Activated naive CD8-positive, alpha-beta T cell treated with anti-CD3 and anti-CD28 coated beads, Interleukin-2, amount 50 U/mL, for 24 hours (primary cell): ENCODE results near the gene LTB.

ENCODE experiments used
- ATAC-seq: fragments of 150-1000 bp; cut with Tn5 transposase; one replicate; pipeline ENCODE4 v1.10.0; 2021
- DNase-seq: peaks from one replicate; pipeline ENCODE4 v3.0.0; 2021
- H3K27ac Mint-ChIP-seq: one replicate; pipeline ENCODE4 v1.8.0; 2021; ENCODE audit warnings: mild to moderate bottlenecking, mixed read lengths
- H3K27me3 Mint-ChIP-seq: one replicate; pipeline ENCODE4 v1.8.0; 2021; ENCODE audit warnings: mixed read lengths
- H3K36me3 Mint-ChIP-seq: one replicate; pipeline ENCODE4 v1.8.0; 2021; ENCODE audit warnings: low read depth, mixed read lengths
- H3K4me1 Mint-ChIP-seq: one replicate; pipeline ENCODE4 v1.8.0; 2021; ENCODE audit warnings: mixed read lengths
- H3K4me3 Mint-ChIP-seq: one replicate; pipeline ENCODE4 v1.8.0; 2021; ENCODE audit warnings: mild to moderate bottlenecking, moderate library complexity, mixed read lengths
- H3K9me3 Mint-ChIP-seq: one replicate; pipeline ENCODE4 v1.8.0; 2021; ENCODE audit warnings: mixed read lengths

LTB gene

GRCh38 chr6:31586599-31587281, 4.5 kb upstream of the LTB start:
- H3K27me3 Mint-ChIP-seq, result no peaks in the 10 kb centered on the region
- H3K4me3 Mint-ChIP-seq, result peak overlapping the region; percentile 77
- H3K4me1 Mint-ChIP-seq, result peaks cover 71% of the 10 kb centered on the region
- H3K9me3 Mint-ChIP-seq, result no peaks in the 10 kb centered on the region
- DNase-seq, result no peak
- ATAC-seq, result peak; percentile 30
- H3K27ac Mint-ChIP-seq, result peak overlapping the region; percentile 79
- peaks cover 4% of the 10 kb centered on the region for H3K36me3 Mint-ChIP-seq

GRCh38 chr6:31586008-31586407, 3.8 kb upstream of the LTB start, which contains the start of gene LST1:
Gene LST1 (plus strand): TSS chr6:31586277. CDS start chr6:31587300, 1,023 bp downstream.
- Mint-ChIP-seq H3K27me3 (no peaks in the 10 kb centered on the region), H3K27ac (peak within 1 kb of the TSS; percentile 79), H3K4me3 (peak within 1 kb of the TSS; percentile 77), H3K9me3 (no peaks in the 10 kb centered on the region), H3K4me1 (peaks cover 71% of the 10 kb centered on the region), H3K36me3 (peaks cover 8% of the 10 kb centered on the region)
- ATAC-seq, result no peak
- DNase-seq, result no peak

- Mint-ChIP-seq H3K27ac (peak overlapping the region; percentile 79), H3K4me3 (peak overlapping the region; percentile 77), H3K9me3 (no peaks in the 10 kb centered on the region), H3K36me3 (peaks cover 10% of the 10 kb centered on the region), H3K4me1 (peaks cover 69% of the 10 kb centered on the region), H3K27me3 (no peaks in the 10 kb centered on the region)
- DNase-seq (no peak), ATAC-seq (peak; percentile 17)
These were observed 3.3 kb upstream of the LTB start for GRCh38 chr6:31585491-31585890.

GRCh38 chr6:31581434-31582229, 592 bp downstream of the LTB start:
- ATAC-seq, result no peak
- Mint-ChIP-seq H3K27me3 (no peaks in the 10 kb centered on the region), H3K36me3 (peaks cover 38% of the 10 kb centered on the region), H3K4me3 (peak overlapping the region; percentile 99), H3K9me3 (no peaks in the 10 kb centered on the region), H3K27ac (peak overlapping the region; percentile 87), H3K4me1 (peaks cover 74% of the 10 kb centered on the region)
- DNase-seq, result no peak

- Mint-ChIP-seq H3K9me3 (no peaks in the 10 kb centered on the region), H3K27me3 (no peaks in the 10 kb centered on the region), H3K36me3 (peaks cover 45% of the 10 kb centered on the region), H3K4me3 (peak overlapping the region; percentile 99), H3K27ac (peak overlapping the region; percentile 87), H3K4me1 (peaks cover 74% of the 10 kb centered on the region)
- ATAC-seq, result peak; percentile 78
- DNase-seq, result peak; percentile 95
These were observed 1.3 kb downstream of the LTB start for GRCh38 chr6:31580807-31581433.

GRCh38 chr6:31580438-31580740, 1.8 kb downstream of the LTB start:
- ATAC-seq (no peak), DNase-seq (no peak)
- Mint-ChIP-seq H3K27me3 (no peaks in the 10 kb centered on the region), H3K4me1 (peaks cover 74% of the 10 kb centered on the region), H3K9me3 (no peaks in the 10 kb centered on the region), H3K36me3 (peaks cover 48% of the 10 kb centered on the region), H3K27ac (peak overlapping the region; percentile 87), H3K4me3 (peak overlapping the region; percentile 99)

GRCh38 chr6:31579546-31580437, 2.4 kb downstream of the LTB start:
- DNase-seq (no peak), ATAC-seq (peak; percentile 17)
- no peaks in the 10 kb centered on the region for H3K9me3 Mint-ChIP-seq
- H3K27me3 Mint-ChIP-seq, result no peaks in the 10 kb centered on the region
- peak overlapping the region; percentile 87 for H3K27ac Mint-ChIP-seq
- peaks cover 75% of the 10 kb centered on the region for H3K4me1 Mint-ChIP-seq
- peaks cover 50% of the 10 kb centered on the region for H3K36me3 Mint-ChIP-seq
- H3K4me3 Mint-ChIP-seq, result peak overlapping the region; percentile 99

- peak overlapping the region; percentile 87 for H3K27ac Mint-ChIP-seq
- ATAC-seq (no peak), DNase-seq (no peak)
- no peaks in the 10 kb centered on the region for H3K9me3 Mint-ChIP-seq
- no peaks in the 10 kb centered on the region for H3K27me3 Mint-ChIP-seq
- H3K4me3 Mint-ChIP-seq, result peak overlapping the region; percentile 99
- H3K36me3 Mint-ChIP-seq, result peaks cover 53% of the 10 kb centered on the region
- H3K4me1 Mint-ChIP-seq, result peaks cover 77% of the 10 kb centered on the region
These were observed 3.1 kb downstream of the LTB start for GRCh38 chr6:31579119-31579505.

GRCh38 chr6:31578184-31579118, 3.8 kb downstream of the LTB start:
- peak overlapping the region; percentile 87 for H3K27ac Mint-ChIP-seq
- H3K9me3 Mint-ChIP-seq, result no peaks in the 10 kb centered on the region
- no peaks in the 10 kb centered on the region for H3K27me3 Mint-ChIP-seq
- H3K4me1 Mint-ChIP-seq, result peaks cover 80% of the 10 kb centered on the region
- ATAC-seq (no peak), DNase-seq (no peak)
- H3K36me3 Mint-ChIP-seq, result peaks cover 56% of the 10 kb centered on the region
- peak overlapping the region; percentile 99 for H3K4me3 Mint-ChIP-seq

- Mint-ChIP-seq H3K36me3 (peaks cover 64% of the 10 kb centered on the region), H3K4me3 (peak overlapping the region; percentile 99), H3K4me1 (peaks cover 80% of the 10 kb centered on the region), H3K27me3 (no peaks in the 10 kb centered on the region), H3K27ac (peak overlapping the region; percentile 97), H3K9me3 (no peaks in the 10 kb centered on the region)
- ATAC-seq (no peak), DNase-seq (no peak)
These were observed 4.7 kb downstream of the LTB start for GRCh38 chr6:31577579-31577966.

- H3K36me3 Mint-ChIP-seq, result peaks cover 66% of the 10 kb centered on the region
- no peak for ATAC-seq
- no peak for DNase-seq
- H3K27ac Mint-ChIP-seq, result peak overlapping the region; percentile 97
- H3K9me3 Mint-ChIP-seq, result no peaks in the 10 kb centered on the region
- H3K27me3 Mint-ChIP-seq, result no peaks in the 10 kb centered on the region
- peaks cover 78% of the 10 kb centered on the region for H3K4me1 Mint-ChIP-seq
- H3K4me3 Mint-ChIP-seq, result peak overlapping the region; percentile 99
These were observed 5.2 kb downstream of the LTB start for GRCh38 chr6:31576897-31577578.

GRCh38 chr6:31575952-31576685, 6.1 kb downstream of the LTB start:
- H3K4me3 Mint-ChIP-seq, result peak overlapping the region; percentile 99
- H3K9me3 Mint-ChIP-seq, result no peaks in the 10 kb centered on the region
- peaks cover 61% of the 10 kb centered on the region for H3K36me3 Mint-ChIP-seq
- H3K27me3 Mint-ChIP-seq, result no peaks in the 10 kb centered on the region
- peak overlapping the region; percentile 97 for H3K27ac Mint-ChIP-seq
- H3K4me1 Mint-ChIP-seq, result peaks cover 82% of the 10 kb centered on the region
- DNase-seq (no peak), ATAC-seq (no peak)
